Ovary (tissue), 9 donors: ENCODE data around the gene ANKS1B. TPM values are rescaled to one million over a fixed set of nuclear protein-coding genes. Genes with fewer than 3 reads are reported as not detected.

Experiments used
- DNase-seq, 5 donors: peaks; one replicate each; pipeline ENCODE4 v3.0.0-alpha.2; 2019 to 2020
- H3K27ac ChIP-seq, 2 donors: fragments of 200-600 bp; one replicate each; pipeline versions ENCODE4 v1.5.1 to v1.8.0; 2019 to 2022
- H3K27me3 ChIP-seq: fragments of 200-600 bp; one replicate; pipeline ENCODE4 v1.8.0; 2022
- H3K36me3 ChIP-seq: fragments of 200-600 bp; sonication (generic); one replicate; pipeline ENCODE4 v1.5.1; 2019
- H3K4me1 ChIP-seq: one replicate; pipeline ENCODE4 v1.8.1; 2013; ENCODE audit warnings: mild to moderate bottlenecking, moderate library complexity; ENCODE audit not compliant: insufficient read depth
- H3K4me3 ChIP-seq: fragments of 200-600 bp; sonication (generic); one replicate; pipeline ENCODE4 v1.5.1; 2017
- H3K9me3 ChIP-seq, 2 donors: fragments of 200-600 bp in 1 of 2; sonication (generic) in 1 of 2; one replicate each; pipeline versions ENCODE4 v1.5.1 to v1.8.1; 2013 to 2019; ENCODE audit warnings: mild to moderate bottlenecking in 1 of 2, moderate library complexity in 1 of 2
- EP300 ChIP-seq: sonication (generic); formaldehyde crosslinking; IDR thresholded peaks from one replicate; pipeline ENCODE4 v1.6.1; 2017; ENCODE audit warnings: antibody characterized with exemption
- POLR2A ChIP-seq: fragments of 450-650 bp; IDR thresholded peaks from one replicate; pipeline ENCODE4 v1.6.1; 2017; ENCODE audit warnings: antibody characterized with exemption, mild to moderate bottlenecking, moderate library complexity
- WGBS, 3 donors: extraction: QIAGEN DNeasy Blood & Tissue Kit in 1 of 3; methylation state at CpG; one replicate each; pipeline versions ENCODE4 v1.1.5 to v1.1.7; 2013 to 2017; 5-methylcytosine and 5-hydroxymethylcytosine counted together
- intact Hi-C, 4 donors: fragments of 100-400 bp; cut with DNase I; formaldehyde crosslinking; loops; one replicate each; pipeline versions ENCODE4 v1.11.0 to v1.15.1; 2022 to 2023
- polyA plus RNA-seq, 2 donors: library from polyadenylated mRNA; stranded (reverse); fragments of 200-250 nt in 1 of 2; fragments of 350-450 nt in 1 of 2; fragmentation: Illumina TruSeq in 1 of 2; extraction: RNeasy Lipid Tissue Mini Kit (QIAGEN cat#74804) in 1 of 2; gene quantifications; one replicate each; pipeline ENCODE4 v1.2.3, GENCODE V29; 2013 to 2014
- total RNA-seq, 7 donors: library from RNA; depleted of rRNA in 2 of 7; stranded (reverse); fragments of >200 nt in 2 of 7; fragmentation: NEBNext Ultra II Directional in 3 of 7; extraction: Animal tissue kit (Norgen Biotek cat#: 25700) in 3 of 7; gene quantifications; one replicate each; pipeline versions ENCODE4 v1.1.0 to v1.2.4, GENCODE V29; 2016 to 2023
- TF ChIP-seq, protein P1 (sequence below), 3 donors: fragments of 450-650 bp in 2 of 3; fragments of 200-600 bp in 1 of 3; IDR thresholded peaks; one replicate each; pipeline versions ENCODE4 v1.5.1 to v1.8.0; 2016 to 2022; ENCODE audit warnings: antibody characterized with exemption in 3 of 3, mild to moderate bottlenecking in 1 of 3
- donor health status: DM: no; HTN: no; CAD: no; lungs with moderate emphysema.
- donor health status: DM: no; HTN: no; CAD: no.
- donor health status: Bipolar disorder and iron deficiency.
- donor health status: DM: yes; HTN: yes; CAD: no.
- donor health status: DM: no; HTN: no; CAD: no.
- donor health status: DM: yes; HTN: yes; CAD: no.

The ANKS1B gene
- total and polyA plus RNA-seq, 9 donors, result 0.80 to 34.9 (median 7.7) TPM

DNA sequence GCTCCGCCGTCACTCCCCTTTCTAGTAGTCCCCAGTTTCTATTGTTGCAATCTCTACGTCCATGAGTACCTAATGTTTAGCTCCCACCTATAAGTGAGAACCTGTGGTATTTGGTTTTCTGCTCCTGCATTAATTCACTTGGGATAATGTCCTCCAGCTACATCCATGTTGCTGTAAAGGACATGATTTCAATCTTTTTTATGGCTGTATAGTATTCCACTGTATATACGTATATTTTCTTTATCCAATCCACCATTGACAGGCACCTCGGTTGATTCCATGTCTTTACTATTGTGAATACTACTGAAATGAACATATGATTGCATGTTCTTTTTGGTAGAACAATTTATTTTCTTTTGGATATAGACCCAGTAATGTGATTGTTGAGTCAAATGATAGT, 114.7 kb downstream of the ANKS1B start:
- H3K27ac ChIP-seq, result no peak overlapping the region
- TF ChIP-seq POLR2A, result no peak
- TF ChIP-seq EP300, result no peak
- TF ChIP-seq, protein P1, sequence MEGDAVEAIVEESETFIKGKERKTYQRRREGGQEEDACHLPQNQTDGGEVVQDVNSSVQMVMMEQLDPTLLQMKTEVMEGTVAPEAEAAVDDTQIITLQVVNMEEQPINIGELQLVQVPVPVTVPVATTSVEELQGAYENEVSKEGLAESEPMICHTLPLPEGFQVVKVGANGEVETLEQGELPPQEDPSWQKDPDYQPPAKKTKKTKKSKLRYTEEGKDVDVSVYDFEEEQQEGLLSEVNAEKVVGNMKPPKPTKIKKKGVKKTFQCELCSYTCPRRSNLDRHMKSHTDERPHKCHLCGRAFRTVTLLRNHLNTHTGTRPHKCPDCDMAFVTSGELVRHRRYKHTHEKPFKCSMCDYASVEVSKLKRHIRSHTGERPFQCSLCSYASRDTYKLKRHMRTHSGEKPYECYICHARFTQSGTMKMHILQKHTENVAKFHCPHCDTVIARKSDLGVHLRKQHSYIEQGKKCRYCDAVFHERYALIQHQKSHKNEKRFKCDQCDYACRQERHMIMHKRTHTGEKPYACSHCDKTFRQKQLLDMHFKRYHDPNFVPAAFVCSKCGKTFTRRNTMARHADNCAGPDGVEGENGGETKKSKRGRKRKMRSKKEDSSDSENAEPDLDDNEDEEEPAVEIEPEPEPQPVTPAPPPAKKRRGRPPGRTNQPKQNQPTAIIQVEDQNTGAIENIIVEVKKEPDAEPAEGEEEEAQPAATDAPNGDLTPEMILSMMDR (IDR thresholded peaks at IDR 0.05), result no peak
- intact Hi-C loops, result no loop called here
- H3K9me3 ChIP-seq, result no peaks in the 10 kb centered on the region
- H3K27me3 ChIP-seq, result no peaks in the 10 kb centered on the region
- no peaks in the 10 kb centered on the region for H3K36me3 ChIP-seq
- 94 to 96% (median 95%) methylated on average over 5 of the region's 5 CpGs for WGBS, 3 donors
- DNase-seq, result no peak
- no peak overlapping the region for H3K4me3 ChIP-seq
- no peaks in the 10 kb centered on the region for H3K4me1 ChIP-seq

DNA sequence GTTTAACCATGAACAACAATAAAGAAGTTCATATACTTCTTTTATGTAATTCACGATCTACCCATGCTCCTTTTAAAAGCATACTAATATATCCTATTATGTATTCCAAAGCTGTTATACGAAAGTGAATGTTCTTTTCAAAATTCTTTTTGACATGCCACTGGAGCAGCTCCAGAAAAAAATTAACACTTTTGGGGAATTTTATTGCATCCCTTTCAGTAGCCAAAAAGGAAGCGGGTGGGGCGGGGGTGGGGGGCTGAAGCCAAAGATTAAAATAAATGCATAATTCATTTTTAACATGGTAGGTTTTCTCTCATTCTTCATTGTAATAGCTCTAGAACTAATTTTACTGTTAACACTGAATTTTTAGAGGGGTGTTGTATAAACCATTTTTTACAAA, 123.0 kb downstream of the ANKS1B start:
- TF ChIP-seq, protein P1 (IDR thresholded peaks at IDR 0.05), result no peak
- no peak for DNase-seq
- Histone ChIP-seq H3K9me3 (no peaks in the 10 kb centered on the region), H3K4me3 (no peak overlapping the region), H3K27ac (no peak overlapping the region), H3K4me1 (no peaks in the 10 kb centered on the region), H3K27me3 (no peaks in the 10 kb centered on the region), H3K36me3 (no peaks in the 10 kb centered on the region)
- 64 to 80% (median 68%) methylated on average over 4 of the region's 4 CpGs for WGBS, 3 donors
- intact Hi-C loops, result no loop called here

DNA sequence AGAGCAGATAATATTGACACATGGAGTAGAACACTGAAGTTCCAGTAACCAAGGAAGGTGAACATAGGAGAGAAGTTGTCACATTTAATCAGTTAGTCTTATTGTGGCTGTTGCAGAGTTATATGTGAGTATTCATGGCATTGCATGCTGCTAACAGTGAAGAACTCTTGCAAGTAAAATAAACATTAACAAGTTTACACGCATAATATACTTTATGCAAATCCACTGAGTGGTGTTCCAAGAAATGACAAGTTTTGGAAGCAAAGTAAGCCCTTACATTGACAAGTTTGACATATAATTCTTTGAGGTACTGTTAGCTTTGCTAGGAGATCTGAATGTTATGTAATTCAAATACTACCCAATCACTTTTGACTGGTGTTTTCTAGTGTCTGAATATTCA, 125.6 kb downstream of the ANKS1B start:
- H3K4me3 ChIP-seq, result no peak overlapping the region
- 85 to 97% (median 90%) methylated on average over 1 of the region's 1 CpG for WGBS, 3 donors
- H3K4me1 ChIP-seq, result no peaks in the 10 kb centered on the region
- intact Hi-C loops, result no loop called here
- no peak for TF ChIP-seq POLR2A
- TF ChIP-seq, protein P1 (IDR thresholded peaks at IDR 0.05), result no peak
- no peak for TF ChIP-seq EP300
- H3K27ac ChIP-seq, result no peak overlapping the region
- H3K36me3 ChIP-seq, result no peaks in the 10 kb centered on the region
- no peaks in the 10 kb centered on the region for H3K9me3 ChIP-seq
- H3K27me3 ChIP-seq, result no peaks in the 10 kb centered on the region
- DNase-seq, result no peak

DNA sequence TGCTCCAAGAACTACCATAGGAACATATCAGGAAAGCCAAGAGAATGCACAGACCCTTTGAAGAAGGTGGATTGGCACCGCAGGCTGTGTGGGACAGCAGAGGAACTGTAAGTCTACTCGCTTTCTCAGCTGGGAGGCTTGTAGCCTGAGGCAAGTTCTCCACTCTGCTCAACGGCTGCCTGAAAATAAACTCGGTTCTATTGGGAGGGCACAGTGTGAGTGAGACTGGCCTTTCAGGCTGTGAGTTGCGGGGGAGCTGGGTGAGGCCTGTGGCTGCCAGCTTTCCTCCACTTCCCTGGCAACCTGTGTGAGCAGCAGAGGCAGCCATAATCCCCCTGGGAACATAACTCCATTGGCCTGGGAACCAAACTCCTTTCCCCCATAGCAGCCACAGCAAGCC, 132.1 kb downstream of the ANKS1B start:
- Histone ChIP-seq H3K9me3 (no peaks in the 10 kb centered on the region), H3K27me3 (no peaks in the 10 kb centered on the region), H3K27ac (no peak overlapping the region), H3K4me3 (no peak overlapping the region), H3K36me3 (no peaks in the 10 kb centered on the region), H3K4me1 (no peaks in the 10 kb centered on the region)
- TF ChIP-seq, protein P1 (IDR thresholded peaks at IDR 0.05), result no peak
- no peak for TF ChIP-seq POLR2A
- no peak for TF ChIP-seq EP300
- 83 to 90% (median 85%) methylated on average over 5 of the region's 5 CpGs for WGBS, 3 donors
- no peak for DNase-seq
- intact Hi-C loops, result no loop called here

DNA sequence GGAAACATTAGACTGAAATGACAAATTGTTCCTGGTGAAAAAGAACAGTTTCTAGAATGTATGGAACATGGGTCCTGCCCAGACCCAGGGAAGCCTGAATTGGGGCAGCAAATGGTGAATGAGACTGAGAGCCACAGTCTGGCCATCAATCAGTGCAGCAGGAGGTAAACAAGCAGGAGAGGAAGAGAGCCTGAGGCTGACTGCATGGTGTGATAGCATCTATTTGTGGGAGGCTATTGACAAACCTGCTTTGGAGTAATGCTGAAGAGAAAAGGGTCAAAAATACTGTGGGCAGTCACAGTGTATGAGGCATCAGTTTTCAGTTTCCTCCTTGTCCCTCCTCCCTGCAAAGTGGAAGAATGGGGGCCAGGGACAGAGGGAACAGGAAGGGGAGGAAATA, 136.8 kb downstream of the ANKS1B start:
- no peak for DNase-seq
- Histone ChIP-seq H3K27ac (no peak overlapping the region), H3K27me3 (no peaks in the 10 kb centered on the region), H3K36me3 (no peaks in the 10 kb centered on the region), H3K4me1 (no peaks in the 10 kb centered on the region), H3K4me3 (no peak overlapping the region), H3K9me3 (no peaks in the 10 kb centered on the region)
- TF ChIP-seq EP300 (no peak), POLR2A (no peak)
- TF ChIP-seq, protein P1 (IDR thresholded peaks at IDR 0.05), result no peak
- intact Hi-C loops, result no loop called here
